ENCODE results near the gene STARD5.

STARD5 gene

DNA sequence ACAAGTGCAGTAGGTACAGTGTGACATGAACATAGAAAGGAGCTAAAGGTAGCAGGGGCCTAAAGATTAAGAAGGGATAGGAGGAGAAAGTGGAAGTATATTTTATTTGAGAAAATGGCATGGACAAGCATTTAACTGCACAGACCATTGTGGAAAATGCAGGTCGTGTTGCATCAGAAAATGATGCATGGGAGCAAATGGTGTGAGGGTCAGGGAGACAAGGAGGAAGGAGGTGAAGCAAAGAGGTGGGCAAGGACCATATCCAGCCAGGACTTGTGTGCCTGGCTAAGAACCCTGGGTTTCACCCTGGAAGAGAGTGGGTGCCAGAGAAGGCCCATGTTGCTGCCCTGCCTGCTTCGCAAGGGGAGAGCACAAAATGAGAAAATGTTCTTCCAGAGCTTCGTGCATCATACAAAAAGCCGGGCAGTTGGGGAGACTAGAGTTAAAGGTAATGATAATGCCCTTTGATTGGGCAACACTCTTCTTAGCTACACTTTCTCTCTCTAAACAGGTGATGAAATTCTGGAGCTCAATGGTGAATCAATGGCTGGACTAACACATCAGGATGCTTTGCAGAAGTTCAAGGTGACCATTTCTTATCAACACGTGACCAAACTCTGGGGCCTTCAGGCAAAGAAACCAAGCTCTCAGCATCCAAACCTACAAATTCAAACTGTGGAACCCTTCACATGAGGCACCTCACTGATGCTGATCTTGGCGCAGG lies 45.5 kb downstream of the STARD5 start:
- H3K4me2 ChIP-seq (ENCODE audit: insufficient read depth, low read length), result no peak overlapping the region
- H3K79me2 ChIP-seq (ENCODE audit: insufficient read depth, low read length), result no peaks in the 10 kb centered on the region
- peaks cover 12% of the 10 kb centered on the region for H3K9me3 ChIP-seq (ENCODE audit: insufficient read depth, low read length, severe bottlenecking)
- peaks cover 9% of the 10 kb centered on the region for H3K4me1 ChIP-seq (ENCODE audit: insufficient read depth, low read length)
- TF ChIP-seq EZH2 (IDR thresholded peaks at IDR 0.05; ENCODE audit: borderline replicate concordance, low read depth, low read length, severe bottlenecking), result no peak
- TF ChIP-seq, protein P1, sequence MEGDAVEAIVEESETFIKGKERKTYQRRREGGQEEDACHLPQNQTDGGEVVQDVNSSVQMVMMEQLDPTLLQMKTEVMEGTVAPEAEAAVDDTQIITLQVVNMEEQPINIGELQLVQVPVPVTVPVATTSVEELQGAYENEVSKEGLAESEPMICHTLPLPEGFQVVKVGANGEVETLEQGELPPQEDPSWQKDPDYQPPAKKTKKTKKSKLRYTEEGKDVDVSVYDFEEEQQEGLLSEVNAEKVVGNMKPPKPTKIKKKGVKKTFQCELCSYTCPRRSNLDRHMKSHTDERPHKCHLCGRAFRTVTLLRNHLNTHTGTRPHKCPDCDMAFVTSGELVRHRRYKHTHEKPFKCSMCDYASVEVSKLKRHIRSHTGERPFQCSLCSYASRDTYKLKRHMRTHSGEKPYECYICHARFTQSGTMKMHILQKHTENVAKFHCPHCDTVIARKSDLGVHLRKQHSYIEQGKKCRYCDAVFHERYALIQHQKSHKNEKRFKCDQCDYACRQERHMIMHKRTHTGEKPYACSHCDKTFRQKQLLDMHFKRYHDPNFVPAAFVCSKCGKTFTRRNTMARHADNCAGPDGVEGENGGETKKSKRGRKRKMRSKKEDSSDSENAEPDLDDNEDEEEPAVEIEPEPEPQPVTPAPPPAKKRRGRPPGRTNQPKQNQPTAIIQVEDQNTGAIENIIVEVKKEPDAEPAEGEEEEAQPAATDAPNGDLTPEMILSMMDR (IDR thresholded peaks at IDR 0.05; ENCODE audit: borderline replicate concordance, extremely low read depth, low read length, poor library complexity, severe bottlenecking), result no peak
- H3K9ac ChIP-seq (ENCODE audit: low read depth, low read length), result no peak overlapping the region
- H4K20me1 ChIP-seq (ENCODE audit: insufficient read depth, low read length), result no peaks in the 10 kb centered on the region
- H2AFZ ChIP-seq (ENCODE audit: low read depth, low read length), result no peak overlapping the region
- H3K27me3 ChIP-seq (ENCODE audit: insufficient read depth, low read length, poor library complexity), result no peaks in the 10 kb centered on the region
- DNase-seq, result no peak
- no peak overlapping the region for H3K27ac ChIP-seq (ENCODE audit: low read length)
- H3K36me3 ChIP-seq (ENCODE audit: insufficient read depth, low read length), result no peaks in the 10 kb centered on the region
- ATAC-seq (ENCODE audit: insufficient read depth, low read depth), result no peak
- no peak overlapping the region for H3K4me3 ChIP-seq (ENCODE audit: low read depth in 1 of 2, low read length in 2 of 2)

DNA sequence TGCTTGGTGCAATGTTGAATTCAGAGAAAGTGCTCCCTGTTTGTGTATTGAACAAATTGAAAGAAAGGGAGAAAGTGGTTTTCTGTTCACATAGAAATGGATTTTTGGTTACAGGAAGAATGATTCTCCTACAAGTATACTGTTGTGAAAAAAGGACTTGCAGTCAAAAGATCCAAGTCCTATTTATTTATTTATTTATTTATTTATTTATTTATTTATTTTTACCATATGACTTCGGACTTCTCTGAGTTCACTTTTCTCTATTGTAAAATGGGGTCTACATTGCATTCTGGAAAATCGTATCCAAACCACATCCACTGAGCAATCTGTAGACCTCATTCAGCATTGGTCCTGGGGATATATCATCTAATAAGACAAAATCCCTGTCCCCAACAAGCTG lies 46.1 kb downstream of the STARD5 start:
- H3K79me2 ChIP-seq (ENCODE audit: insufficient read depth, low read length), result no peaks in the 10 kb centered on the region
- H3K27me3 ChIP-seq (ENCODE audit: insufficient read depth, low read length, poor library complexity), result no peaks in the 10 kb centered on the region
- TF ChIP-seq, protein P1 (IDR thresholded peaks at IDR 0.05; ENCODE audit: borderline replicate concordance, extremely low read depth, low read length, poor library complexity, severe bottlenecking), result no peak
- H2AFZ ChIP-seq (ENCODE audit: low read depth, low read length), result no peak overlapping the region
- no peak overlapping the region for H3K9ac ChIP-seq (ENCODE audit: low read depth, low read length)
- no peak overlapping the region for H3K4me3 ChIP-seq (ENCODE audit: low read depth in 1 of 2, low read length in 2 of 2)
- no peaks in the 10 kb centered on the region for H3K36me3 ChIP-seq (ENCODE audit: insufficient read depth, low read length)
- no peaks in the 10 kb centered on the region for H4K20me1 ChIP-seq (ENCODE audit: insufficient read depth, low read length)
- no peak for DNase-seq
- ATAC-seq (ENCODE audit: insufficient read depth, low read depth), result no peak
- H3K27ac ChIP-seq (ENCODE audit: low read length), result no peak overlapping the region
- H3K4me1 ChIP-seq (ENCODE audit: insufficient read depth, low read length), result peaks cover 9% of the 10 kb centered on the region
- H3K9me3 ChIP-seq (ENCODE audit: insufficient read depth, low read length, severe bottlenecking), result peaks cover 12% of the 10 kb centered on the region
- no peak overlapping the region for H3K4me2 ChIP-seq (ENCODE audit: insufficient read depth, low read length)

DNA sequence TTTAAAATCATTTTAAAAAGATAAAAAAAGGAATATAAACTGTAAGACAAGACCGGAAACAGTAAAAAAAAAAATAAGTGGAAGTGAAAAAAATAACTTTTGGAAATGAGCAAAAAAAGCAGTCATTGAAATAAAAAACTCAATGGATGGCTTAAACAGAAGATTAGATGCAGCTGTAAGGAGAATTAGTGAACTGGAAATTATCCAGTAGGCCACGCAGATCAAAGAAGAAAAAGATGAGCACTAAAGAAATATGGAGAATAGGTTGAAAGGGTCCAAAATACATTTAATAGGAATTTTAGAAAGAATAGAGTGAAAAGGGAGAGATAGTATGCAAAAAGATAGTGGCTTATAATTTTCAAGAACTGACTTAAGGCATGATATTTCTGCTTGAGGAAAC lies 47.0 kb downstream of the STARD5 start:
- Histone ChIP-seq H3K4me2 (ENCODE audit: insufficient read depth, low read length) (no peak overlapping the region), H3K4me1 (ENCODE audit: insufficient read depth, low read length) (peaks cover 9% of the 10 kb centered on the region), H3K79me2 (ENCODE audit: insufficient read depth, low read length) (no peaks in the 10 kb centered on the region), H3K9me3 (ENCODE audit: insufficient read depth, low read length, severe bottlenecking) (peaks cover 12% of the 10 kb centered on the region), H3K9ac (ENCODE audit: low read depth, low read length) (no peak overlapping the region), H3K27me3 (ENCODE audit: insufficient read depth, low read length, poor library complexity) (no peaks in the 10 kb centered on the region), H4K20me1 (ENCODE audit: insufficient read depth, low read length) (no peaks in the 10 kb centered on the region), H3K4me3 (ENCODE audit: low read depth in 1 of 2, low read length in 2 of 2) (no peak overlapping the region), H3K27ac (ENCODE audit: low read length) (no peak overlapping the region), H3K36me3 (ENCODE audit: insufficient read depth, low read length) (no peaks in the 10 kb centered on the region), H2AFZ (ENCODE audit: low read depth, low read length) (no peak overlapping the region)
- ATAC-seq (ENCODE audit: insufficient read depth, low read depth) (no peak), DNase-seq (no peak)
- no peak for TF ChIP-seq EZH2 (IDR thresholded peaks at IDR 0.05; ENCODE audit: borderline replicate concordance, low read depth, low read length, severe bottlenecking)
- TF ChIP-seq, protein P1 (IDR thresholded peaks at IDR 0.05; ENCODE audit: borderline replicate concordance, extremely low read depth, low read length, poor library complexity, severe bottlenecking), result no peak

Data from DND-41 (cell line).